Large intestine (tissue), 3 donors: ENCODE data around the gene KIAA0232. TPM values are rescaled to one million over a fixed set of nuclear protein-coding genes. Genes with fewer than 3 reads are reported as not detected.

Experiments used
- DNase-seq, 2 donors: peaks; one replicate each; pipeline versions ENCODE4 v3.0.0 to v3.0.0-alpha.2; 2013
- H3K27ac ChIP-seq: one replicate; pipeline ENCODE4 v1.5.1; 2013; ENCODE audit warnings: low read length
- H3K27me3 ChIP-seq: 2 replicates; pipeline ENCODE4 v1.6.1; 2013; ENCODE audit warnings: low read length; ENCODE audit not compliant: control insufficient read depth, insufficient read depth
- H3K36me3 ChIP-seq: 2 replicates; pipeline ENCODE4 v1.6.1; 2013; ENCODE audit warnings: low read length; ENCODE audit not compliant: control insufficient read depth, insufficient read depth
- H3K4me1 ChIP-seq: one replicate; pipeline ENCODE4 v1.6.1; 2013; ENCODE audit warnings: low read length; ENCODE audit not compliant: control insufficient read depth, insufficient read depth
- H3K4me3 ChIP-seq: one replicate; pipeline ENCODE4 v1.5.1; 2013; ENCODE audit warnings: low read length
- H3K9me3 ChIP-seq: one replicate; pipeline ENCODE4 v1.6.1; 2013; ENCODE audit warnings: mild to moderate bottlenecking, low read depth, low read length, moderate library complexity; ENCODE audit not compliant: control insufficient read depth
- WGBS: methylation state at CpG from one replicate; pipeline ENCODE4 v1.1.5; 2013; ENCODE audit warnings: low lambda C conversion rate; ENCODE audit not compliant: insufficient coverage; 5-methylcytosine and 5-hydroxymethylcytosine counted together
- polyA plus RNA-seq: library from polyadenylated mRNA; unstranded; fragments of 120-200 nt; gene quantifications from one replicate; pipeline ENCODE4 v1.2.1, GENCODE V29; 2013

KIAA0232 gene
- polyA plus RNA-seq, 1 donor: 23.5 TPM

GRCh38 chr4:6806924-6807626 is 24.5 kb downstream of the KIAA0232 start:
- DNase-seq: no peak
- WGBS: 90% methylated on average over 2 of the region's 5 CpGs
- Histone ChIP-seq H3K27ac (no peak overlapping the region), H3K9me3 (no peaks in the 10 kb centered on the region), H3K27me3 (no peaks in the 10 kb centered on the region), H3K4me1 (peaks cover 2% of the 10 kb centered on the region), H3K4me3 (no peak overlapping the region), H3K36me3 (peaks cover 4% of the 10 kb centered on the region)

GRCh38 chr4:6808259-6808658 is 25.7 kb downstream of the KIAA0232 start:
- no peaks in the 10 kb centered on the region for H3K27me3 ChIP-seq
- 100% methylated on average over 1 of the region's 2 CpGs for WGBS
- H3K36me3 ChIP-seq: peaks cover 2% of the 10 kb centered on the region
- H3K4me1 ChIP-seq: no peaks in the 10 kb centered on the region
- no peak overlapping the region for H3K27ac ChIP-seq
- H3K4me3 ChIP-seq: no peak overlapping the region
- no peak for DNase-seq
- H3K9me3 ChIP-seq: no peaks in the 10 kb centered on the region

- DNase-seq: peak in 1 of 2 donors; percentile 28
- H3K36me3 ChIP-seq: peaks cover 5% of the 10 kb centered on the region
These were observed 28.6 kb downstream of the KIAA0232 start for GRCh38 chr4:6811165-6811564.

GRCh38 chr4:6812766-6813165 is 30.2 kb downstream of the KIAA0232 start:
- Histone ChIP-seq H3K36me3 (peaks cover 5% of the 10 kb centered on the region), H3K9me3 (peaks cover 2% of the 10 kb centered on the region), H3K27me3 (no peaks in the 10 kb centered on the region), H3K27ac (no peak overlapping the region), H3K4me3 (no peak overlapping the region), H3K4me1 (no peaks in the 10 kb centered on the region)
- DNase-seq: no peak

More at GRCh38 chr4:6811165-6811564, 28.6 kb downstream of the KIAA0232 start:
- Histone ChIP-seq H3K27me3 (no peaks in the 10 kb centered on the region), H3K4me1 (no peaks in the 10 kb centered on the region), H3K27ac (no peak overlapping the region), H3K4me3 (no peak overlapping the region), H3K9me3 (peaks cover 1% of the 10 kb centered on the region)
- WGBS: 100% methylated on average over 1 of the region's 6 CpGs

GRCh38 chr4:6813725-6814124 is 31.2 kb downstream of the KIAA0232 start:
- Histone ChIP-seq H3K9me3 (peaks cover 10% of the 10 kb centered on the region), H3K4me1 (no peaks in the 10 kb centered on the region), H3K27ac (no peak overlapping the region), H3K4me3 (no peak overlapping the region), H3K27me3 (no peaks in the 10 kb centered on the region), H3K36me3 (peaks cover 5% of the 10 kb centered on the region)
- no CpG with 5 or more reads among the region's 3 CpGs for WGBS
- no peak for DNase-seq

GRCh38 chr4:6815029-6815836 is 32.7 kb downstream of the KIAA0232 start:
- peaks cover 13% of the 10 kb centered on the region for H3K9me3 ChIP-seq
- H3K27me3 ChIP-seq: no peaks in the 10 kb centered on the region
- no peak for DNase-seq
- no peak overlapping the region for H3K27ac ChIP-seq
- H3K4me1 ChIP-seq: no peaks in the 10 kb centered on the region
- no peak overlapping the region for H3K4me3 ChIP-seq
- 100% methylated on average over 2 of the region's 9 CpGs for WGBS
- peaks cover 3% of the 10 kb centered on the region for H3K36me3 ChIP-seq

GRCh38 chr4:6819295-6819694 is 36.8 kb downstream of the KIAA0232 start:
- Histone ChIP-seq H3K9me3 (peaks cover 21% of the 10 kb centered on the region), H3K4me3 (no peak overlapping the region), H3K27ac (no peak overlapping the region), H3K36me3 (peaks cover 3% of the 10 kb centered on the region), H3K27me3 (no peaks in the 10 kb centered on the region), H3K4me1 (no peaks in the 10 kb centered on the region)
- DNase-seq: no peak
- WGBS: 100% methylated on average over 1 of the region's 1 CpG

GRCh38 chr4:6820695-6821094 is 38.2 kb downstream of the KIAA0232 start:
- Histone ChIP-seq H3K4me3 (no peak overlapping the region), H3K36me3 (peaks cover 13% of the 10 kb centered on the region), H3K4me1 (no peaks in the 10 kb centered on the region), H3K27me3 (no peaks in the 10 kb centered on the region), H3K9me3 (peaks cover 21% of the 10 kb centered on the region), H3K27ac (no peak overlapping the region)
- WGBS: no CpG with 5 or more reads among the region's 1 CpG
- DNase-seq: no peak

- Histone ChIP-seq H3K27me3 (no peaks in the 10 kb centered on the region), H3K27ac (no peak overlapping the region), H3K36me3 (peaks cover 24% of the 10 kb centered on the region), H3K4me3 (no peak overlapping the region), H3K4me1 (no peaks in the 10 kb centered on the region), H3K9me3 (peaks cover 11% of the 10 kb centered on the region)
- whole genome bisulfite sequencing: 100% methylated on average over 1 of the region's 2 CpGs
- no peak for DNase-seq
These were observed 41.5 kb downstream of the KIAA0232 start for GRCh38 chr4:6824071-6824470.

GRCh38 chr4:6824772-6825402 is 42.4 kb downstream of the KIAA0232 start:
- no peak for DNase-seq
- H3K27ac ChIP-seq: no peak overlapping the region
- no peaks in the 10 kb centered on the region for H3K27me3 ChIP-seq
- H3K9me3 ChIP-seq: peaks cover 10% of the 10 kb centered on the region
- H3K4me3 ChIP-seq: no peak overlapping the region
- WGBS: 100% methylated on average over 1 of the region's 5 CpGs
- H3K36me3 ChIP-seq: peaks cover 28% of the 10 kb centered on the region
- H3K4me1 ChIP-seq: no peaks in the 10 kb centered on the region
